Measurements from ENCODE around the gene EFNA1. TPM values are rescaled to one million over a fixed set of nuclear protein-coding genes. Genes with fewer than 3 reads are reported as not detected.

The EFNA1 gene
- total and polyA plus RNA-seq, 2 of the 13 experiments (the other 11 are each of a cell fraction or from before 2014, with no cell fraction given) = 81.8 to 874 TPM

DNA sequence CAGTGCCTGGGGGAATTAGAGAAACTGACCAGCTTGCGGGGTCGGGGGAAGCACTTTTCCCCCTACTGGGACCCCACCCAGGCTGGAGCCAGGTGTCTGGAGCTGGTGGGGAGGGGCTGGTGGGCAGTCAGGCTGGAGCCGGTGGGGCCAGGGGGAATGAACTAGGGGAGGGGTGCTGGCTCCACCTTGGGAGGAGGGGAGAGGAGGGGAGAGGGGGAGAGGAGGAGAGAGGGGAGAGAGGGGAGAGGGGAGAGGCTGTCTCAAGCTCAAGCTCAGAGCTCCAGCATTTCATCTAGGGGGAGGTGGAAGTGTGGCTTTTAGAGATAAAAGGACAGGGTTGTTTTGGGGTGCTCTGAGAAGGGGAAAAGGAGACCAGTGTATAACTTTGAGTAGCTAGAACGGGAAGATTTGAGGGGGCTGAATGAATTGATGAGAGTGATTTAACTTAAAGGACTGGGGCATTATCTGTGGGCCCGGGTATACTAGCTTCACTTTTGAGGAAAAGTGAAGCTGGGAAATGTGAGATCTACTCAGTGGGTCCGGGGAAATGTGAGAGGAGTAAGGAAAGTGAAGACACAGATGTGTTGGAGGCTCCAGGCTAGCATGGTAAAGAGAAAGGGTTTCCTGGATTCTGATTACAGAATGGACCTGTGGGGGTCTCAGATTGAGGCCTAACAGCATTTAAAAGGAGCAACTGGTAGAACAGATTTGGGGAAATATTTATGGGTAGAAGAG lies 2.8 kb downstream of the EFNA1 start:
- ATAC-seq (no peak), FAIRE-seq (no peak), DNase-seq (ENCODE audit: low spot score) (no peak)
- H3K9me3 ChIP-seq (ENCODE audit: low read length) = no peaks in the 10 kb centered on the region
- in situ Hi-C loops (cut with HindIII; ENCODE audit: extremely low pct_ligation_motif_present, low pct_unique_long_range_greater_than_20kb) (no loop called here), intact Hi-C loops (cut with micrococcal nuclease; ENCODE audit: unreplicated experiment) (no loop called here)
- H3K27ac ChIP-seq (ENCODE audit: extremely low read length, insufficient read depth, low read length) = peak overlapping the region; percentile 100
- peaks cover 17 to 46% of the 10 kb centered on the region in 2 experiments for H3K36me3 ChIP-seq (replicated peaks in 1 of 2; ENCODE audit: control insufficient read depth in 1 of 2, insufficient read depth in 2 of 2, low read length in 2 of 2)
- H3K4me1 ChIP-seq (ENCODE audit: insufficient read depth, low read length) = peaks cover 55% of the 10 kb centered on the region
- H3K27me3 ChIP-seq (ENCODE audit: control insufficient read depth in 1 of 2, insufficient read depth in 2 of 2, low read length in 2 of 2) = no peaks in the 10 kb centered on the region; a peak in 1 of 5 replicates
- ChIA-PET POLR2A (interaction anchor here (1.0 to 6.4 kb wide), 9 partner anchors 10 to 160 kb away, joined by 3 to 56 read pairs (median 9); partner anchors contain the start of genes DPM3, KRTCAP2 and SHC1), CTCF (ENCODE audit: low intra/inter-chr PET ratio, low total read pairs) (no interaction called here)
- WGBS (ENCODE audit: low lambda C conversion rate) = 6% methylated on average over 6 of the region's 6 CpGs
- peak overlapping the region; percentile 94 for H3K4me2 ChIP-seq (ENCODE audit: low read depth, low read length)
- H3K9ac ChIP-seq (ENCODE audit: insufficient read depth, low read depth, low read length) = peak overlapping the region; percentile 99
- TSS peak; percentile 9 for BruUV-seq (replicated peaks)
- H4K20me1 ChIP-seq (ENCODE audit: insufficient read depth, low read length) = peaks cover 60% of the 10 kb centered on the region
- H3K4me3 ChIP-seq (replicated peaks in 1 of 3; ENCODE audit: insufficient read depth in 1 of 3, low read depth in 2 of 3, low read length in 3 of 3) = peak overlapping the region; percentile 96 to 99 (median 99)
- H2AFZ ChIP-seq (ENCODE audit: low read length) = no peak overlapping the region
- H3K79me2 ChIP-seq (ENCODE audit: insufficient read depth, low read length) = peaks cover 54% of the 10 kb centered on the region
- TF ChIP-seq CBX2 (IDR thresholded peaks at IDR 0.05; ENCODE audit: low read depth, low read length) = no peak
- TF ChIP-seq CBX2 (CRISPR knock-in tag; IDR thresholded peaks at IDR 0.05; ENCODE audit: low read depth) = no peak
- TF ChIP-seq, protein P1, sequence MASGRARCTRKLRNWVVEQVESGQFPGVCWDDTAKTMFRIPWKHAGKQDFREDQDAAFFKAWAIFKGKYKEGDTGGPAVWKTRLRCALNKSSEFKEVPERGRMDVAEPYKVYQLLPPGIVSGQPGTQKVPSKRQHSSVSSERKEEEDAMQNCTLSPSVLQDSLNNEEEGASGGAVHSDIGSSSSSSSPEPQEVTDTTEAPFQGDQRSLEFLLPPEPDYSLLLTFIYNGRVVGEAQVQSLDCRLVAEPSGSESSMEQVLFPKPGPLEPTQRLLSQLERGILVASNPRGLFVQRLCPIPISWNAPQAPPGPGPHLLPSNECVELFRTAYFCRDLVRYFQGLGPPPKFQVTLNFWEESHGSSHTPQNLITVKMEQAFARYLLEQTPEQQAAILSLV (CRISPR knock-in tag; IDR thresholded peaks at IDR 0.05; ENCODE audit: borderline replicate concordance) = no peak
- TF ChIP-seq, protein P2, sequence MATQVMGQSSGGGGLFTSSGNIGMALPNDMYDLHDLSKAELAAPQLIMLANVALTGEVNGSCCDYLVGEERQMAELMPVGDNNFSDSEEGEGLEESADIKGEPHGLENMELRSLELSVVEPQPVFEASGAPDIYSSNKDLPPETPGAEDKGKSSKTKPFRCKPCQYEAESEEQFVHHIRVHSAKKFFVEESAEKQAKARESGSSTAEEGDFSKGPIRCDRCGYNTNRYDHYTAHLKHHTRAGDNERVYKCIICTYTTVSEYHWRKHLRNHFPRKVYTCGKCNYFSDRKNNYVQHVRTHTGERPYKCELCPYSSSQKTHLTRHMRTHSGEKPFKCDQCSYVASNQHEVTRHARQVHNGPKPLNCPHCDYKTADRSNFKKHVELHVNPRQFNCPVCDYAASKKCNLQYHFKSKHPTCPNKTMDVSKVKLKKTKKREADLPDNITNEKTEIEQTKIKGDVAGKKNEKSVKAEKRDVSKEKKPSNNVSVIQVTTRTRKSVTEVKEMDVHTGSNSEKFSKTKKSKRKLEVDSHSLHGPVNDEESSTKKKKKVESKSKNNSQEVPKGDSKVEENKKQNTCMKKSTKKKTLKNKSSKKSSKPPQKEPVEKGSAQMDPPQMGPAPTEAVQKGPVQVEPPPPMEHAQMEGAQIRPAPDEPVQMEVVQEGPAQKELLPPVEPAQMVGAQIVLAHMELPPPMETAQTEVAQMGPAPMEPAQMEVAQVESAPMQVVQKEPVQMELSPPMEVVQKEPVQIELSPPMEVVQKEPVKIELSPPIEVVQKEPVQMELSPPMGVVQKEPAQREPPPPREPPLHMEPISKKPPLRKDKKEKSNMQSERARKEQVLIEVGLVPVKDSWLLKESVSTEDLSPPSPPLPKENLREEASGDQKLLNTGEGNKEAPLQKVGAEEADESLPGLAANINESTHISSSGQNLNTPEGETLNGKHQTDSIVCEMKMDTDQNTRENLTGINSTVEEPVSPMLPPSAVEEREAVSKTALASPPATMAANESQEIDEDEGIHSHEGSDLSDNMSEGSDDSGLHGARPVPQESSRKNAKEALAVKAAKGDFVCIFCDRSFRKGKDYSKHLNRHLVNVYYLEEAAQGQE (IDR thresholded peaks at IDR 0.05; ENCODE audit: borderline replicate concordance in 1 of 2, low read depth in 1 of 2, low read length in 2 of 2) = no peak
- TF ChIP-seq, protein P3, sequence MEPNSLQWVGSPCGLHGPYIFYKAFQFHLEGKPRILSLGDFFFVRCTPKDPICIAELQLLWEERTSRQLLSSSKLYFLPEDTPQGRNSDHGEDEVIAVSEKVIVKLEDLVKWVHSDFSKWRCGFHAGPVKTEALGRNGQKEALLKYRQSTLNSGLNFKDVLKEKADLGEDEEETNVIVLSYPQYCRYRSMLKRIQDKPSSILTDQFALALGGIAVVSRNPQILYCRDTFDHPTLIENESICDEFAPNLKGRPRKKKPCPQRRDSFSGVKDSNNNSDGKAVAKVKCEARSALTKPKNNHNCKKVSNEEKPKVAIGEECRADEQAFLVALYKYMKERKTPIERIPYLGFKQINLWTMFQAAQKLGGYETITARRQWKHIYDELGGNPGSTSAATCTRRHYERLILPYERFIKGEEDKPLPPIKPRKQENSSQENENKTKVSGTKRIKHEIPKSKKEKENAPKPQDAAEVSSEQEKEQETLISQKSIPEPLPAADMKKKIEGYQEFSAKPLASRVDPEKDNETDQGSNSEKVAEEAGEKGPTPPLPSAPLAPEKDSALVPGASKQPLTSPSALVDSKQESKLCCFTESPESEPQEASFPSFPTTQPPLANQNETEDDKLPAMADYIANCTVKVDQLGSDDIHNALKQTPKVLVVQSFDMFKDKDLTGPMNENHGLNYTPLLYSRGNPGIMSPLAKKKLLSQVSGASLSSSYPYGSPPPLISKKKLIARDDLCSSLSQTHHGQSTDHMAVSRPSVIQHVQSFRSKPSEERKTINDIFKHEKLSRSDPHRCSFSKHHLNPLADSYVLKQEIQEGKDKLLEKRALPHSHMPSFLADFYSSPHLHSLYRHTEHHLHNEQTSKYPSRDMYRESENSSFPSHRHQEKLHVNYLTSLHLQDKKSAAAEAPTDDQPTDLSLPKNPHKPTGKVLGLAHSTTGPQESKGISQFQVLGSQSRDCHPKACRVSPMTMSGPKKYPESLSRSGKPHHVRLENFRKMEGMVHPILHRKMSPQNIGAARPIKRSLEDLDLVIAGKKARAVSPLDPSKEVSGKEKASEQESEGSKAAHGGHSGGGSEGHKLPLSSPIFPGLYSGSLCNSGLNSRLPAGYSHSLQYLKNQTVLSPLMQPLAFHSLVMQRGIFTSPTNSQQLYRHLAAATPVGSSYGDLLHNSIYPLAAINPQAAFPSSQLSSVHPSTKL (CRISPR knock-in tag; IDR thresholded peaks at IDR 0.05) = no peak
- TF ChIP-seq HOXA9 (CRISPR knock-in tag; IDR thresholded peaks at IDR 0.05; ENCODE audit: borderline replicate concordance) = no peak
- TF ChIP-seq, protein P4, sequence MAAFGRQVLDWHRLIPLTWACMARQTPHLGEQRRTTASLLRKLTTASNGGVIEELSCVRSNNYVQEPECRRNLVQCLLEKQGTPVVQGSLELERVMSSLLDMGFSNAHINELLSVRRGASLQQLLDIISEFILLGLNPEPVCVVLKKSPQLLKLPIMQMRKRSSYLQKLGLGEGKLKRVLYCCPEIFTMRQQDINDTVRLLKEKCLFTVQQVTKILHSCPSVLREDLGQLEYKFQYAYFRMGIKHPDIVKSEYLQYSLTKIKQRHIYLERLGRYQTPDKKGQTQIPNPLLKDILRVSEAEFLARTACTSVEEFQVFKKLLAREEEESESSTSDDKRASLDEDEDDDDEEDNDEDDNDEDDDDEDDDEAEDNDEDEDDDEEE (CRISPR knock-in tag; IDR thresholded peaks at IDR 0.05) = no peak
- TF ChIP-seq ZSCAN25 (CRISPR knock-in tag; IDR thresholded peaks at IDR 0.05) = peak; percentile 86; the same call in 1 of the 2 replicates
- no peak for TF ChIP-seq ZNF292 (CRISPR knock-in tag; IDR thresholded peaks at IDR 0.05; ENCODE audit: borderline replicate concordance, low read depth)
- peak; percentile 24; the same call in 1 of the 2 replicates for TF ChIP-seq POLR2AphosphoS5 (IDR thresholded peaks at IDR 0.05; ENCODE audit: low read depth, low read length)

Data from HepG2 (cell line).